GM21381 (cell line): Measurements from ENCODE around the gene CFAP410.

Experiments
- ATAC-seq: cut with Tn5 transposase; IDR thresholded peaks from one replicate; pipeline ENCODE4 v1.9.1; 2021; ENCODE audit warnings: mild to moderate bottlenecking, moderate library complexity; ENCODE audit not compliant: unreplicated experiment

The CFAP410 gene

GRCh38 chr21:44338971-44339910 lies at the start of gene CFAP410:
CFAP410 (minus strand) TSS chr21:44339390; CDS start chr21:44339194, 196 bp downstream.
- peak; percentile 84 for ATAC-seq

GRCh38 chr21:44384968-44385367 lies 45.8 kb upstream of the CFAP410 start:
- ATAC-seq, result no peak

- ATAC-seq, result no peak
Observed at GRCh38 chr21:44383216-44383615, 44.0 kb upstream of the CFAP410 start.

- no peak for ATAC-seq
Observed at GRCh38 chr21:44382536-44382935, 43.3 kb upstream of the CFAP410 start.

GRCh38 chr21:44381874-44382273 lies 42.7 kb upstream of the CFAP410 start:
- ATAC-seq, result no peak

GRCh38 chr21:44380876-44381275 lies 41.7 kb upstream of the CFAP410 start:
- no peak for ATAC-seq

GRCh38 chr21:44379991-44380865 lies 41.0 kb upstream of the CFAP410 start:
- no peak for ATAC-seq

- no peak for ATAC-seq
Observed at GRCh38 chr21:44379515-44379848, 40.3 kb upstream of the CFAP410 start.

GRCh38 chr21:44378646-44379514 lies 39.7 kb upstream of the CFAP410 start:
- ATAC-seq, result no peak

GRCh38 chr21:44377922-44378645 lies 38.9 kb upstream of the CFAP410 start:
- ATAC-seq, result no peak

GRCh38 chr21:44377201-44377921 lies 38.2 kb upstream of the CFAP410 start:
- ATAC-seq, result no peak

GRCh38 chr21:44376606-44377005 lies 37.4 kb upstream of the CFAP410 start:
- ATAC-seq, result no peak

GRCh38 chr21:44375761-44376241 lies 36.6 kb upstream of the CFAP410 start:
- ATAC-seq, result no peak

- ATAC-seq, result no peak
Observed at GRCh38 chr21:44375281-44375651, 36.1 kb upstream of the CFAP410 start.

GRCh38 chr21:44374601-44375280 lies 35.6 kb upstream of the CFAP410 start:
- no peak for ATAC-seq

- no peak for ATAC-seq
Observed at GRCh38 chr21:44372616-44373015, 33.4 kb upstream of the CFAP410 start.

- ATAC-seq, result no peak
Observed at GRCh38 chr21:44371596-44371995, 32.4 kb upstream of the CFAP410 start.

GRCh38 chr21:44370786-44371410 lies 31.7 kb upstream of the CFAP410 start:
- no peak for ATAC-seq
